IMR-90 (cell line): ENCODE data around the gene C10orf105. TPM values are rescaled to one million over a fixed set of nuclear protein-coding genes. Genes with fewer than 3 reads are reported as not detected.

Experiments used
- ATAC-seq: fragments of 200-7000 bp; cut with Tn5 transposase; 2 replicates; pipeline ENCODE4 v1.9.1; 2020; ENCODE audit warnings: low read depth, mild to moderate bottlenecking, moderate library complexity
- BruUV-seq: library from RNA; stranded (reverse); fragments of 400-500 nt; replicated peaks from 2 replicates; lab custom pipeline; 2021; lab: Mats Ljungman, UMichigan
- CTCF ChIA-PET: fragments of 300-600 bp; formaldehyde crosslinking; extraction: SDS; loops from one replicate; lab custom pipeline; 2021; ENCODE audit warnings: antibody characterized with exemption; lab: Yijun Ruan, JAX
- POLR2A ChIA-PET: fragments of 300-600 bp; sonication (Branson Sonifier 250); formaldehyde crosslinking; loops from one replicate; lab custom pipeline; 2022; ENCODE audit warnings: antibody characterized with exemption; ENCODE audit not compliant: unreplicated experiment; lab: Charles Lee
- DNase-seq: peaks from one replicate; pipeline ENCODE4 v3.0.0; 2013
- H2AFZ ChIP-seq: replicated peaks from 2 replicates; pipeline ENCODE3; 2013; ENCODE audit warnings: low read length, mild to moderate bottlenecking; ENCODE audit not compliant: poor library complexity
- H2AK5ac ChIP-seq: 2 replicates; pipeline ENCODE4 v1.6.1; 2013; ENCODE audit warnings: low read depth, low read length, inconsistent platforms
- H2AK9ac ChIP-seq: replicated peaks from 2 replicates; pipeline ENCODE3; 2013; ENCODE audit warnings: mild to moderate bottlenecking, low read depth, low read length, moderate library complexity; ENCODE audit not compliant: poor library complexity
- H2BK120ac ChIP-seq: 2 replicates; pipeline ENCODE4 v1.6.1; 2013; ENCODE audit warnings: low read depth, low read length, inconsistent platforms
- H2BK15ac ChIP-seq: 3 replicates; pipeline ENCODE4 v1.6.1; 2013; ENCODE audit warnings: low read depth, low read length, inconsistent platforms
- H2BK20ac ChIP-seq: 2 replicates; pipeline ENCODE4 v1.6.1; 2013; ENCODE audit warnings: low read depth, mild to moderate bottlenecking, inconsistent platforms, low read length, moderate library complexity
- H2BK5ac ChIP-seq: 2 replicates; pipeline ENCODE4 v1.6.1; 2013; ENCODE audit warnings: mild to moderate bottlenecking, low read depth, low read length, inconsistent platforms; ENCODE audit not compliant: poor library complexity, severe bottlenecking
- H3K14ac ChIP-seq: replicated peaks from 2 replicates; pipeline ENCODE4 v1.6.1; 2013; ENCODE audit warnings: low read depth, low read length, inconsistent platforms
- H3K18ac ChIP-seq: 2 replicates; pipeline ENCODE4 v1.6.1; 2013; ENCODE audit warnings: low read depth, low read length, control low read depth
- H3K23ac ChIP-seq: 2 replicates; pipeline ENCODE4 v1.6.1; 2013; ENCODE audit warnings: low read depth, low read length, inconsistent platforms
- H3K27ac ChIP-seq: 2 replicates; pipeline ENCODE4 v1.5.1; 2013; ENCODE audit warnings: mild to moderate bottlenecking, control low read depth, low read length; ENCODE audit not compliant: insufficient read depth
- H3K27me3 ChIP-seq: 2 replicates; pipeline ENCODE4 v1.6.1; 2013; ENCODE audit warnings: low read length; ENCODE audit not compliant: control insufficient read depth, insufficient read depth
- H3K36me3 ChIP-seq: 2 replicates; pipeline ENCODE4 v1.6.1; 2013; ENCODE audit warnings: low read length, mixed read lengths; ENCODE audit not compliant: control insufficient read depth, insufficient read depth
- H3K4ac ChIP-seq: 2 replicates; pipeline ENCODE4 v1.6.1; 2013; ENCODE audit warnings: low read depth, low read length, inconsistent platforms
- H3K4me1 ChIP-seq: 2 replicates; pipeline ENCODE4 v1.6.1; 2013; ENCODE audit warnings: low read length, mixed read lengths; ENCODE audit not compliant: control insufficient read depth, insufficient read depth
- H3K4me2 ChIP-seq: 2 replicates; pipeline ENCODE4 v1.6.1; 2013; ENCODE audit warnings: low read depth, mild to moderate bottlenecking, control low read depth, low read length, moderate library complexity
- H3K4me3 ChIP-seq: 2 replicates; pipeline ENCODE4 v1.5.1; 2013; ENCODE audit warnings: low read depth, mild to moderate bottlenecking, control low read depth, low read length, moderate library complexity; ENCODE audit not compliant: insufficient read depth
- H3K56ac ChIP-seq: 2 replicates; pipeline ENCODE4 v1.6.1; 2013; ENCODE audit warnings: low read length, inconsistent platforms; ENCODE audit not compliant: insufficient read depth; ENCODE audit errors: extremely low read depth
- H3K79me1 ChIP-seq, 2 experiments: 2 replicates each; pipeline ENCODE4 v1.6.1; 2013; ENCODE audit warnings: low read length in 2 of 2, inconsistent platforms in 1 of 2, low read depth in 1 of 2
- H3K9ac ChIP-seq: 2 replicates; pipeline ENCODE4 v1.6.1; 2013; ENCODE audit warnings: low read depth, low read length, control low read depth
- H3K9me1 ChIP-seq: 2 replicates; pipeline ENCODE4 v1.6.1; 2013; ENCODE audit warnings: low read length, inconsistent platforms; ENCODE audit not compliant: insufficient read depth
- H3K9me3 ChIP-seq: 2 replicates; pipeline ENCODE4 v1.6.1; 2013; ENCODE audit warnings: low read length; ENCODE audit not compliant: control insufficient read depth, insufficient read depth
- H4K20me1 ChIP-seq: 2 replicates; pipeline ENCODE4 v1.6.1; 2013; ENCODE audit warnings: low read length, inconsistent platforms; ENCODE audit not compliant: insufficient read depth
- H4K5ac ChIP-seq: 2 replicates; pipeline ENCODE4 v1.6.1; 2013; ENCODE audit warnings: mild to moderate bottlenecking, low read depth, low read length, control low read depth
- H4K8ac ChIP-seq, 2 experiments: 2 replicates each; pipeline ENCODE4 v1.6.1; 2013; ENCODE audit warnings: low read depth in 2 of 2, low read length in 2 of 2, control low read depth in 1 of 2, inconsistent platforms in 1 of 2
- H4K91ac ChIP-seq: 2 replicates; pipeline ENCODE4 v1.6.1; 2013; ENCODE audit warnings: low read depth, low read length, inconsistent platforms; ENCODE audit not compliant: insufficient read depth
- BHLHE40 ChIP-seq: fragments of 150-350 bp; IDR thresholded peaks from 2 replicates; pipeline ENCODE4 v1.6.1; 2016; ENCODE audit warnings: mild to moderate bottlenecking, low read depth, low read length
- CEBPB ChIP-seq: IDR thresholded peaks from 2 replicates; pipeline ENCODE4 v1.6.1; 2012; ENCODE audit warnings: low read depth, low read length, improper control_type of control experiment
- CHD1 ChIP-seq: IDR thresholded peaks from 2 replicates; pipeline ENCODE4 v1.6.1; 2012; ENCODE audit warnings: low read depth, low read length, improper control_type of control experiment
- CTCF ChIP-seq: conservative IDR thresholded peaks from 2 replicates; pipeline ENCODE4 v1.5.1; 2012; ENCODE audit warnings: mild to moderate bottlenecking, low read depth, low read length, improper control_type of control experiment
- ELK1 ChIP-seq: fragments of 150-350 bp; IDR thresholded peaks from 2 replicates; pipeline ENCODE4 v1.6.1; 2016; ENCODE audit warnings: low read depth, mild to moderate bottlenecking, low read length, moderate library complexity, borderline replicate concordance
- MAFK ChIP-seq: IDR thresholded peaks from 2 replicates; pipeline ENCODE4 v1.6.1; 2012; ENCODE audit warnings: low read depth, low read length, improper control_type of control experiment
- MAZ ChIP-seq: IDR thresholded peaks from 2 replicates; pipeline ENCODE4 v1.6.1; 2012; ENCODE audit warnings: low read depth, mild to moderate bottlenecking, low read length, improper control_type of control experiment, moderate library complexity, borderline replicate concordance
- MXI1 ChIP-seq: IDR thresholded peaks from 2 replicates; pipeline ENCODE4 v1.6.1; 2012; ENCODE audit warnings: low read depth, mild to moderate bottlenecking, low read length, moderate library complexity, borderline replicate concordance
- POLR2A ChIP-seq: IDR thresholded peaks from 2 replicates; pipeline ENCODE4 v1.6.1; 2012; ENCODE audit warnings: mild to moderate bottlenecking, low read depth, low read length
- RFX5 ChIP-seq: IDR thresholded peaks from 2 replicates; pipeline ENCODE4 v1.8.0; 2012; ENCODE audit warnings: low read depth, mild to moderate bottlenecking, low read length, moderate library complexity
- SMC3 ChIP-seq: fragments of 150-350 bp; IDR thresholded peaks from 2 replicates; pipeline ENCODE4 v1.6.1; 2016; ENCODE audit warnings: low read depth, mild to moderate bottlenecking, antibody characterized with exemption, low read length, moderate library complexity
- USF2 ChIP-seq: fragments of 150-350 bp; IDR thresholded peaks from 2 replicates; pipeline ENCODE4 v1.6.1; 2017; ENCODE audit warnings: mild to moderate bottlenecking, antibody characterized with exemption, low read length, low read depth
- WGBS, 2 experiments: methylation state at CpG; one replicate each; pipeline versions ENCODE4 v1.1.5 to v1.1.7; 2013; ENCODE audit warnings: missing lambda C conversion rate in 2 of 2; ENCODE audit not compliant: insufficient read length in 1 of 2; ENCODE audit errors: extremely low coverage in 2 of 2; 5-methylcytosine and 5-hydroxymethylcytosine counted together
- dilution Hi-C: fragments of 300-500 bp; cut with HindIII; formaldehyde crosslinking; loops from one replicate; pipeline ENCODE4 v1.14.3; 2018; ENCODE audit warnings: low sequenced_read_pairs; ENCODE audit not compliant: unreplicated experiment
- in situ Hi-C: fragments of 300-500 bp; cut with MboI; formaldehyde crosslinking; loops from 3 replicates; pipeline ENCODE4 v1.14.3; 2019; ENCODE audit warnings: low sequenced_read_pairs, inconsistent platforms, mixed read lengths
- intact Hi-C: fragments of 100-400 bp; cut with micrococcal nuclease; formaldehyde crosslinking; loops from 2 replicates; pipeline ENCODE4 v1.10.0; 2022
- polyA plus RNA-seq, 3 experiments: library from polyadenylated mRNA; depleted of rRNA; stranded (reverse); fragments of >200 nt; gene quantifications; 2 replicates each; pipeline ENCODE4 v1.2.3, GENCODE V29; 2012; ENCODE audit warnings: low replicate concordance in 1 of 3
- total RNA-seq: library from RNA; depleted of rRNA; stranded (reverse); fragments of >200 nt; gene quantifications from 2 replicates; pipeline ENCODE4 v1.2.3, GENCODE V29; 2012

Gene C10orf105
- total and polyA plus RNA-seq, 2 of the 4 experiments (the other 2 are of a cell fraction): under 0.01 TPM; not detected in 1

GRCh38 chr10:71718165-71718698 is 1.3 kb downstream of the C10orf105 start:
- Histone ChIP-seq H3K9ac (no peak overlapping the region), H3K27ac (peak overlapping the region; percentile 63; the same call in 1 of the 2 replicates), H2BK120ac (no peak overlapping the region), H4K91ac (no peak overlapping the region), H3K14ac (no peak overlapping the region), H3K27me3 (peaks cover 13% of the 10 kb centered on the region), H3K56ac (no peak overlapping the region), H4K5ac (no peak overlapping the region; the same call in 1 of the 2 replicates), H3K4me2 (no peak overlapping the region), H3K36me3 (no peaks in the 10 kb centered on the region), H3K18ac (peak overlapping the region; percentile 12; the same call in 1 of the 2 replicates), H3K4me3 (no peak overlapping the region), H3K79me1 (no peaks in the 10 kb centered on the region), H3K4ac (no peak overlapping the region), H4K8ac (no peak overlapping the region), H2BK20ac (no peak overlapping the region), H3K9me1 (no peaks in the 10 kb centered on the region), H3K4me1 (peaks cover 23% of the 10 kb centered on the region), H2AFZ (no peak overlapping the region), H2AK5ac (no peak overlapping the region), H2BK5ac (no peak overlapping the region), H4K20me1 (no peaks in the 10 kb centered on the region), H2BK15ac (no peak overlapping the region), H3K23ac (no peak overlapping the region), H3K9me3 (no peaks in the 10 kb centered on the region; the same call in 1 of the 2 replicates), H2AK9ac (no peak overlapping the region)
- intact Hi-C loops: no loop called here
- DNase-seq: no peak
- in situ Hi-C loops: no loop called here
- WGBS, 2 experiments: no CpG with 5 or more reads among the region's 10 CpGs
- ChIA-PET POLR2A (no interaction called here), CTCF (interaction anchor here (1.5 kb wide), 1 partner anchor 10 kb away, joined by 5 read pairs; no protein-coding TSS in a partner anchor)
- dilution Hi-C loops: no loop called here
- no TSS peak for BruUV-seq
- TF ChIP-seq CEBPB (no peak), BHLHE40 (no peak), MXI1 (no peak), MAZ (no peak), SMC3 (no peak), RFX5 (no peak), USF2 (no peak), CHD1 (no peak), POLR2A (no peak), MAFK (no peak), CTCF (no peak), ELK1 (no peak)
- no peak for ATAC-seq
